Endothelial cell of hepatic sinusoid (primary cell): ENCODE measurements around the gene TAOK3.
"Not testable (repeated sequence)": the region's sequence is repeated elsewhere in the genome, so short reads cannot be mapped to it uniquely, and the experiment has no call there.

Source experiments
- in situ Hi-C: cut with HindIII; loops from 2 replicates; pipeline ENCODE4 v1.10.0; 2017; ENCODE audit warnings: low sequenced_read_pairs

TAOK3 gene

DNA sequence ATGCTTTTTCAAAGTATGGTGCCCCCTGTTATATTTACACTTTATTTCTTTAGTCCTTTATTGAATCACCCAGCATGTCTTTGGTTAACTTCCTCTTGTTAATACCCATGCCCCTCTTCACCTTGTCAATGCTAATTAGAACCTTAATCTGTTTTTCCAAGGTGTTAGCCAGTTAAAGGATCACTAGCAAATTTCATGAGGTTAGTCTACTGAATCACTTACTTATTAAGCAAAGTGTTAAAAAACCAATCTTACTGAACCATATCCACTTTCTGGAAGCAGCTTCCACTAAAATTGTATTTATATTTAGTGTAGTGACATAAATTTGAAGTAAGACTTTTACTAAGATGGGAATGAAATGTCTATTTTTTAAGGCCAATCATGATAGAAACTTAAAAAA is 27.9 kb downstream of the TAOK3 start:
- in situ Hi-C loops = no loop called here

- in situ Hi-C loops = no loop called here
These were observed 30.6 kb downstream of the TAOK3 start for GRCh38 chr12:118342090-118342489.

DNA sequence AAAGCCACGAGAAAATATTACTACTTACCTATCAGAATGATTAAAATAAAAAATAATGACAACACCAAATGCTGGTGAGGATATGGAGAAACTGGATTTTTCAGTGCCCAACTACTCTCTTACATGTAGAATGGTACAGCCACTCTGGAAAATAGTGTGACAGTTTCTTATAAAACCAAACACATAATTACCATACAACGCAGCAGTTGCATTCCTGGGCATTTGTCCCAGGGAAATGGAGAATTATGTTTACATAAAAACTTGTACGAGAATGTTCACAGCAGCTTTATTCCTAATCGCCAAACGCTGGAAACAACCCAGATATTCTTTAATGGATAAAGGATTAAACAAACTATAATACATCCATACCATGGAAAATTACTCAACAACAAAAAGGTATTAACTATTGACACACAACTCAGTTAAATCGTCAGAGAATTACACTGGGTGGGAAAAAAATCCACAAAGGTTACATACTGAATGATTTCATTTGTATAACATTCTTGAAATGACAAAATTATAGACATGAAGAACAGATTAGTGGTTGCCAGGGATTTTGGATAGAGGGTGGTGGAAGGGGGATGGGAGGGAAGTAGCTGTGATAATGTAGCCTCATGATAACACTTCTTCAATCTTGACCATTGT is 35.4 kb downstream of the TAOK3 start:
- in situ Hi-C loops = no loop called here

GRCh38 chr12:118336123-118336522 is 36.6 kb downstream of the TAOK3 start:
- in situ Hi-C loops = no loop called here

GRCh38 chr12:118334939-118335567 is 37.7 kb downstream of the TAOK3 start:
- in situ Hi-C loops = no loop called here

DNA sequence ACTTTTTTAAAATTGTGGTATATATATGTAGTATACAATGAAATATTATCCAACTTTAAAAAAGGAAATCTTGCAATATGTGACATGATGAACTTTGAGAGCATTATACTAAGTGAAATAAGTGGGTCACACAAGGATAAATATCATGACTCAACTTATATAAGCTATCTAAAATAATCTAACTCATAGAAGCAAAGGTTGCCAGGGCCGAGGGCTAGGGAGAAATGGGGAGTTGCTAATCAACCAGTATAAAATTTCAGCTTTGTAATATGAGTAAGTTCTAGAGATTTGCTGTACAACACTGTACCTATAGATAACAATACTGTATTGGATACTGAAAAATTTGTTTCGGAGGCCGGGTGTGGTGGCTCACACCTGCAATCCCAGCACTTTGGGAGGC is 38.5 kb downstream of the TAOK3 start:
- in situ Hi-C loops = no loop called here

DNA sequence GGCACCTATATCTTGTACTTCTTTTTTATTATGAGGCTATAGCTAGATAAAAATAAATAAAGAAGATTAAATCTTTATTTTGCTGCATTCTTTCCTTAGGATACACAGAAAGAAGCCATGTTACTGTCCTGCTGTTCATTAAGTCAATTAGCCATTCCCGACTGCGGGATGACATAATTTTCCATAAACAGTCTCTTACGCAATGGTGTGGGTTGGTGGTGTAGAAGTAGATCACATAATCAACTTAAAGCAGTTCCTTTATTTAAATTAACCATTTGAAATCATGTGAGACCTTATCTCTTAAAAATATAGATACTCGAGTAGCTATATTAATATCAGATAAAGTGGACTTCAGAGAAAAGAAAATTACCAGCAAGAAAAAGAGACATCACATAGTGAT is 40.2 kb downstream of the TAOK3 start:
- in situ Hi-C loops = no loop called here

GRCh38 chr12:118330421-118331018 is 42.2 kb downstream of the TAOK3 start:
- in situ Hi-C loops = no loop called here

GRCh38 chr12:118328486-118329330 is 44.0 kb downstream of the TAOK3 start:
- in situ Hi-C loops = no loop called here

GRCh38 chr12:118327391-118327790 is 45.3 kb downstream of the TAOK3 start:
- in situ Hi-C loops = no loop called here

DNA sequence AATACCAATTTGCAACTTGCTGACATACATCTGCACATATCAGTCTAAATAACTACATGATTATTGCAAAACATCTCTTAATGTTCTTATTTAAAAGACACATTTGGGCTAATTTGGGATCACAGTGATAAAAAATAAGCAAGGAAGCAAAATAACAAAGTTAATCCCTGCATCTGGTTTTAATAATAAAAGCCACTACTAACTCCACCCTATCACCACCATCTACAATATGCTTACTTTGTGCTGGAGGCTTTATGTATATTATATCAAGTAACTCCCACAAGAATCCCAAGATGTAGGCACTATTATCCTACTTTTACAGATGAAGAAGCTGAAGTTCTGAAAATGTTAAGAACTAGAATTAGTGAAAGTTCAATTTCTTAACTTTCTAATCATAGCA is 45.7 kb downstream of the TAOK3 start:
- in situ Hi-C loops = no loop called here

GRCh38 chr12:118325081-118325480 is 47.6 kb downstream of the TAOK3 start:
- in situ Hi-C loops = no loop called here

DNA sequence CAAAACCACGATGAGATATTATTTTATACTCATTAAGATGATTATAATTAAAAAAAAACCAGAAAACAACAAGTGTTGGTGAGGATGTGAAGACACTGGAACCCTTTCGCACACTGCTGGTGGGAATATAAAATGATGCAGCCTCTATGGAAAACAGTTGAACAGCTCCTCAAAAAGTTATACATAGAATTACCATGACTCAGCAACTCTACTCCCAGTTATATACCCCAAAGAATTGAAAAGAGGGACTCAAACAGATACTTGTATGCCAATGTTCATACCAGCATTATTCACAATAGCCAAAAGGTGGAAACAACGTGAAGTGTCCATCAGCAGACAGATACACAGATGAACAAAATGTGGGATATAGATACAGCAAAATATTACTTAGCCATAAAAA is 53.1 kb downstream of the TAOK3 start:
- in situ Hi-C loops = no loop called here

GRCh38 chr12:118318744-118319143 is 54.0 kb downstream of the TAOK3 start:
- in situ Hi-C loops = no loop called here

- in situ Hi-C loops = no loop called here
These were observed 55.0 kb downstream of the TAOK3 start for GRCh38 chr12:118317729-118318128.

- in situ Hi-C loops = no loop called here
These were observed 56.9 kb downstream of the TAOK3 start for GRCh38 chr12:118315821-118316220.

GRCh38 chr12:118312578-118312977 is 60.1 kb downstream of the TAOK3 start:
- in situ Hi-C loops = loop anchor here (5.0 kb wide), 1 partner anchor 40 kb away; no protein-coding TSS in a partner anchor

DNA sequence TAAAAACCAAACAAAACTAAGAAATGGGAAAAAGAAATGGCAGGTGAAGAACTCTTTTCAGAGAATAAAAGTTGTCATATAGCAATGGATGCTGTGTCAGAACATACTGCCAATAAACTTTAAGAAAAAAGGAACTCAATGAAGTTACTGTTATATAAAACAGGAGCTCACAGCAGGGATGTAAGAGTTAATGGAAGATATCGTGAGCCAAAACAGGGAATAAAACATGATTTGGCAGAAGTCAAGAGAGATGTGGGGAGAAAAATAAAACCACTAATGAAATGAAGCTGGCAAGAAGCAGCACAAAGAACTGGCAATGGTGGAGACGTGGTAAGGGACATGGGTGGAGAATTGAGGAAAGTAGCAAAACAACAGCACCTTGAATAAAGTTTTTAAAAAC is 61.0 kb downstream of the TAOK3 start:
- in situ Hi-C loops = loop anchor here (5.0 kb wide), 1 partner anchor 41 kb away; no protein-coding TSS in a partner anchor

DNA sequence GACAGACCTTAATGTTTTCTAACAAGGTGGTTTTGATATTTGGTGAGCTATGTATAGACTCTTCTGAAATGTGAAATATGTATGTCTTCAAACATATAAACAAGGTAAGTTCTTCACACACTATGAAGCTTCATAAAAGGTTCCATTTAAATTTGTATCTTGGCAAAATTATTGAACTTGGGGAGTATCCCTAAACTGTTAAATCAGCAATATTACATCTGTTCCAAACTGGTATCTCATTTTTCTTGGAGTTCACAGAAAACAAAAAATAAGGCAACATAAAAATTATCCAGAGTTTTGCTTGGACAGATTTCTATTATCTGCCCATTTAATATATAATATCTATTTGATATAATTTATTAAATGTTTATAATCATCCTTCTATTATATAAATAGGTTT is 62.4 kb downstream of the TAOK3 start:
- in situ Hi-C loops = loop anchor here (5.0 kb wide), 1 partner anchor 42 kb away; no protein-coding TSS in a partner anchor

GRCh38 chr12:118308006-118308405 is 64.7 kb downstream of the TAOK3 start:
- in situ Hi-C loops = not testable (repeated sequence)
